ENCODE results near the gene MMP1.

Gene MMP1

DNA sequence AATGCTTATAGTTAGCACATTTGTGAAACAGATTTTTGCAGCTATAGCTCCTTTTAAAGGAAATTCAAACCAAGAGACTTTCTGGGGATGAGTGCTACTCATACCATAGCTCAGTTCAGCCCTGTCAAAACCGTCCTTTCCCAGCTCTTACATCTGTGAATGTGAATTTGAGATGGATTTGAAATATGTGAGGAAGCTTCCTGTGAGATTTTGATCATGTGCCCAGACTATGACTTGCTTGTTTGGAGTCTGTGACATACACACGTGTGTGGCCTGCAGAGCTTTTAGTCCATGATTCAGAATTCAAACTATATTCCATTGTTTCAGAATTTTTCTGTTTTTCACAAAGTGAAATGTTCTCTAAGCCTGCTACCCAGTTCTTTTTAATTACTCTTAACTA lies 4.4 kb upstream of the MMP1 start:
- no peak for DNase-seq

GRCh38 chr11:102800767-102801166 lies 2.8 kb upstream of the MMP1 start:
- DNase-seq = no peak

DNA sequence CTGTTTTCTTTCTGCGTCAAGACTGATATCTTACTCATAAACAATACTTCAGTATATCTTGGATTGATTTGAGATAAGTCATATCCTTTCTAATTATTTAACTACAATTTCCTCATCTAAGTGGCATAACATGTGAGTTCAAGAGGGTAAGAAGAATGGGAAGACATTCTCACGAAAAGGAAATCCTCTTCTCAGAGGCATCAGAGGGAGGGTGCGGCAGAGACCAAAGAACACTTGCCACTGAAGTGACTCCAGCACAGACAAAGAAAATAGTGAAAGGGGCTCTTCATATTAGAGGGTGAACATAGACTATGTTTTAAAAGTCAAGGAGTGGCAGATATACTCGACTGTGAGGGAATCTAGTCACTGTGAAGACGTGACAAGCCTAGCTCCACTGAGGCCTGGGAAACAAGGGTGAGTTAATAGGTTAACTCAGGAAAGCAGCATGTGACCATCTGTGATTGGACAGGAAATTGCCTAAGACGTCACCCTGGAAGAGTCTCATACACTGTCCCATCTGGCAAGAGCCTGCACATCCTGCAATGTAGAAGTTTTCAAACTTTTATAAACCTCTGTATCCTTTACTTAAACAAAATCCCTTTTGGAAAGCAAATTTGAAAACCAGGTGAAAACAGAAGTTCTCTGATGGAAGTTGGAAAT lies 1.9 kb upstream of the MMP1 start:
- DNase-seq = no peak

- DNase-seq = no peak
These were observed 3.6 kb downstream of the MMP1 start for GRCh38 chr11:102794382-102794781.

- DNase-seq = no peak
These were observed 4.2 kb downstream of the MMP1 start for GRCh38 chr11:102793677-102794290.

DNA sequence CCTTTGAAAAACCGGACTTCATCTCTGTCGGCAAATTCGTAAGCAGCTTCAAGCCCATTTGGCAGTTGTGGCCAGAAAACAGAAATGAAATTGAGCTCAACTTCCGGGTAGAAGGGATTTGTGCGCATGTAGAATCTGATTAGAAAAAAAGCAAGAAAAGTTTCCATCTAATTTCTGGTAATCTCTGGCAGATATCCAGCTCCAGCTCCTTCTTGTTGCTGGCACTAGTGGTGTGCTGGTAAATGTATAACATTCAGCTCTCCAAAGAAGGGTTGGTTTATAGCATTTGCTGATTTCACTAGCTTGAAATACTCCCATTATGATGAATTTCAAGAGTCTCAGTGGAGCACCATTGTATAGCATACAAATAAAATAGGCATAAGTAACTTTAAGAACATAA lies 5.4 kb downstream of the MMP1 start:
- DNase-seq = no peak

- DNase-seq = no peak
These were observed 6.5 kb downstream of the MMP1 start for GRCh38 chr11:102791271-102792036.

- no peak for DNase-seq
These were observed 9.5 kb downstream of the MMP1 start for GRCh38 chr11:102788334-102788995.

DNA sequence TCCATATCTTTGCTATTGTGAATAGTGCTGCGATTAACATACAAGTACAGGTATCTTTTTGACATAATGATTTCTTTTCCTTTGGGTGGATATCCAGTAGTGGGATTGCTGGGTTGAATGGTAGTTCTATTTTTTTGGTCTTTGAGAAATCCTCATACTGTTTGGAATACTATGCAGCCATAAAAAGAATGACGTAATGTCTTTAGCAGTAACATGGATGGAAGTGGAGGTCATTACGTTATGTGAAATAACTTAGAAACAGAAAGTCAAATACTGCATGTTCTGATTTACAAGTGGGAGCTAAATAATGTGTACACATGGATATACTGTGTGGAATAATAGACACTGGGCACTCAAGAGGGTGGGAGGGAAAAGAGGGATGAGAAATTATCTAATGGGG lies 13.6 kb downstream of the MMP1 start:
- no peak for DNase-seq

DNA sequence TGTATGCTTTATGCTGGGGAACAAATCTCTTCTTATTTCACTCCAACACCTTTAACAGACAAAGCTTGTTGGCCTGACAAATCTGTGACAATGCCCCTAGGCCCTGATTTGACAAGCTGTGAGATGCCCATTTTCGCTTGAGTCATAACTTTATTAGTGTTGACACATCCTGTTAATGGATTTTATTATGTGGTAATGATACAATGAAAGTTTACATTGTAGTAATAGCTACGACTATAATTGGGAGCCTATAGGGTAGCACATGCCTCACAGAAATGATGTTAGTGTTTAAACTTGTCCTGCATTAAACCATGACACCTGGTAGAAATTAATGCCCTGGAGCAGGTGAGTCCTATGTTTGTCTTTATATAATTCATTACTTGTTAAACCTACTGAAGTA lies 14.2 kb downstream of the MMP1 start:
- no peak for DNase-seq

- DNase-seq = no peak
These were observed 14.9 kb downstream of the MMP1 start for GRCh38 chr11:102783016-102783415.

GRCh38 chr11:102781676-102782075 lies 16.3 kb downstream of the MMP1 start:
- no peak for DNase-seq

GRCh38 chr11:102780491-102780918 lies 17.5 kb downstream of the MMP1 start, which contains the start of gene MMP10:
MMP10 (minus strand) TSS chr11:102780628; CDS start chr11:102780591, 37 bp downstream.
- no peak for DNase-seq

GRCh38 chr11:102776454-102776853 lies 21.5 kb downstream of the MMP1 start:
- DNase-seq = no peak

DNA sequence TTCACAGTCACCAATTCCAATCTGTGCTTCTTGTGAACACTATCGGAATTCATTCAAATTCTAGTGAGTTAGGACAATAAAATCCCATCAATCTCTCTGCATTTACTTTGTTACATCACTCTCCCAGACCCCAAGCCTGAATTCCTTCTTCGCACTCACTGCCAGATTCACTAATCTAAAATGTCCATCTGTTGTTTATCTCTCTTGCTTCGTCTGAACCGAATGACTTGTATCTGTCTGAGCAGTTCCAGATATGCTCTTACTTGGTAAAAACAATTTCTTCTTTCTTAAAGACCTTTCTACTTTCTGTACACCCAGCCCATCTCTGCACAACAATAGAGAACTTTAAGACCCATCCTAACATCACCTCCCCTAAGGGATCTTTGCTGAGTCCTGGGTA lies 24.6 kb downstream of the MMP1 start:
- DNase-seq = no peak

DNA sequence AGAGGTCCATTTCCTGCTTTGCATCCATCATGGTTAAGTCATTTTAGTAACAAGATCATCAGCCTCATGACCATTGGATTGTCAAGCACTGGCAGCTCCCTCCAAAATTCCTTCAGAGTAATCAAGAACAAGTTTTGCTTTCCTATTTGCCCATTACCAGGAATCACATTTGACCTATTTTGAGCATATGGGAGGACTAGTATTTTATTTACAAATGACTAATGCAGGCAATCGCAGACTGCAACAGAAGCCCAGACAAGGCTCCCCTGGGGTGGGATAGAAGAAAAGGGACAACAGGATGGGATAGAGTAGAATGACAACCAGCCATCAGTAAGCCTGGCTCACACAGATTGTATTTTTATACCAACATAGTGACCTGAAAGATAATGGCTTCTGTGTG lies 26.6 kb downstream of the MMP1 start:
- DNase-seq = no peak

DNA sequence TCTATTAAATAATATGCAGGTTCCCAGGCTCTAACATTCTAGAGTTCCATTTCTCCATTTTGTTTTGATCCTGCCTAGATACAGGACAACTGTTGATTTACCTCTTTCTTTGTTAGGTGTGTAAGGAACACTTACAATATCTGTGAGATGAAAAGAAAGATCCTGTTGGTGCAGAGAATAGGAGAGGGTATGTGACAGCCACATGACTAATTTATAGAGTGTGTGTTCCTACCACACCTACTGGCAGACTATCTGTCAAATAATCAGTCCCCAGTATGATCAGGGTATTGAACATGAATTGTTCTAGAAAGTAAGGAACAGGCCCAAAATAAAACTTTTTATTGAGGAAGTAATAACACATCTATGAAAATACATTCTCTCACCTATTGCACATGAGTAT lies 27.8 kb downstream of the MMP1 start:
- no peak for DNase-seq

GRCh38 chr11:102767800-102768199 lies 30.2 kb downstream of the MMP1 start:
- DNase-seq = no peak

DNA sequence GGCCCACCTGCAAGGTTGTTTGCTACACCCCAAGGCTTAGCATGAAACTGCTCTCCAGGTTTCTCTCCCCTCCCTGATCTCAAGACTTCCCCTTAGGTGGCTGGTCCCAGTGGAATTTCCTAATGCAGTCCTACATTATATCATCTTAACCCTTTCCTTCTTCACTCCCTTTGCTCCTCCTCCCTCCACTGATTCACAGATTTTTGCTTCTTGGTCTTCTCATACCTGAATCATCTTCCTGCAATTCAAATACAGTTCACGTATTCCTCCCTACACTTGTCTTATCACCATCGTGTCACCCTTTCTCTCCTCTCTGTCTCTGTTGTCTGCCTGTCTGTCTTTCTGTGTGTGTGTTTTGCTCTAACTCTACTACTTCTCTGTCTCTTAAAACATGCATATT lies 34.5 kb downstream of the MMP1 start:
- no peak for DNase-seq

DNA sequence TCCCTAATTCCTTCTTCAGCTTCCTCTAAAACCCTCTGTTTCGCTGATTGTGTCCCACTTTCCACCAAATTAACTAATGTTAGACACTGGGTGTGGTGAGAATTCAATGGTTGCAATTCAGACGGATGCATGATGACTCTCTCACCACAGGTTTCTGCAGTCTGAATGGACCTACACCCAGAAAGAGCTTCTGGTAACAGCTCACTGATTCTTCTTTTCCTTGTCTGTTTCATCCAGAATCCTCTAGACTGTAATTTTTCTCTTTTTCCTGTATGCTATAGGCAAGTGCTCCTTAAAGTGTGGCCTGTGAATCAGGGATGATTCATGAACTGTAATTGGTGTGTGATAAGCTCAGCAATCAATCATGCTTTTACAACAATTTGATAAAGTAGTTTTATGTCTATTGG lies 35.6 kb downstream of the MMP1 start:
- no peak for DNase-seq

DNA sequence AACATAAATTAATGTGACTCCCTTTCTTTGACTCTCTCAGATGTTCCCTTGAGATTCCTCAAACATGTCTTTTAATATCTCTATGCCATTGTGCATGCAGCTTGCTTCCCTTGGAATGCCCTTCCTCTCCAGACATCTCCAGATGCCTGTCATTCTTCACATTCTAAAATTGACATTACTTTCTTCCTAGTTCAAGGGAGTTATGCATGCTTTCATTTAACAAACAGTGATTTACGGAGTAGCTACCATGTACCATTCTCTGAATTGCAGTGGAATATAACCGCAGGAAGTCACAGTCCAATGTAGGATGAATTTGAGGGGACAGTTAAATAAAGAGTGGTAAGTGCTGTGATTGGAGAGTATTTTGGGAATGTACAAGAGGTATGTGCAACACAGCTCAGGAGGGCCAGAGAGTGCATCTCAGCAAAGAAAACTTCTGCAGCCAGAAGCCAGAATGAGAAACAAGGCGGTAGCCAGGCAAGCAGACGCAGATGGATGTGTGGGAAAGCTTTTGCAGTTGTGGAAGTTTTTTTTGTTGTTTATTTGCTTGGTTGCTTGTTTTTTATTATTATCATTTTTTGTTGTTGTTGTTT lies 36.2 kb downstream of the MMP1 start:
- no peak for DNase-seq

GRCh38 chr11:102760344-102761035 lies 37.5 kb downstream of the MMP1 start:
- DNase-seq = no peak
